Loucy (cell line): ENCODE results near the gene LRRC15.

Experiments used
- H2AFZ ChIP-seq: fragments of 200-600 bp; sonication (generic); 2 replicates; pipeline ENCODE4 v1.6.0; 2016; ENCODE audit warnings: antibody characterized with exemption, mild to moderate bottlenecking, low read length, moderate library complexity
- H3F3A ChIP-seq: fragments of 200-600 bp; 2 replicates; pipeline ENCODE4 v1.6.0; 2016; ENCODE audit warnings: antibody characterized with exemption, low read depth, mild to moderate bottlenecking
- H3K27me3 ChIP-seq: fragments of 200-600 bp; sonication (generic); 2 replicates; pipeline ENCODE4 v1.6.1; 2014; ENCODE audit warnings: low read length, mild to moderate bottlenecking; ENCODE audit not compliant: insufficient read depth, poor library complexity, severe bottlenecking
- H3K36me3 ChIP-seq: fragments of 200-600 bp; sonication (generic); 2 replicates; pipeline ENCODE4 v1.6.1; 2016; ENCODE audit warnings: low read length; ENCODE audit not compliant: insufficient read depth
- H3K4me1 ChIP-seq: fragments of 200-600 bp; sonication (generic); 2 replicates; pipeline ENCODE4 v1.5.1; 2014; ENCODE audit warnings: low read length, mild to moderate bottlenecking; ENCODE audit not compliant: insufficient read depth, poor library complexity, severe bottlenecking
- H3K4me2 ChIP-seq: fragments of 200-600 bp; sonication (generic); 2 replicates; pipeline ENCODE4 v1.6.0; 2014; ENCODE audit warnings: antibody characterized with exemption, low read length, low read depth, mild to moderate bottlenecking; ENCODE audit not compliant: poor library complexity, severe bottlenecking
- H3K4me3 ChIP-seq: fragments of 200-600 bp; sonication (generic); 2 replicates; pipeline ENCODE4 v1.5.1; 2014; ENCODE audit warnings: low read length, mild to moderate bottlenecking, mixed read lengths; ENCODE audit not compliant: poor library complexity, severe bottlenecking
- H3K79me2 ChIP-seq: fragments of 200-600 bp; sonication (generic); 2 replicates; pipeline ENCODE4 v1.6.1; 2014; ENCODE audit warnings: low read length; ENCODE audit not compliant: insufficient read depth
- H3K9ac ChIP-seq: fragments of 200-600 bp; sonication (generic); 2 replicates; pipeline ENCODE4 v1.6.0; 2014; ENCODE audit warnings: mild to moderate bottlenecking, low read depth, low read length, moderate library complexity; ENCODE audit not compliant: poor library complexity, severe bottlenecking
- H3K9me2 ChIP-seq: fragments of 200-600 bp; sonication (generic); replicated peaks from 2 replicates; pipeline ENCODE4 v1.6.1; 2016; ENCODE audit warnings: low read depth, low read length, mixed read lengths
- H3K9me3 ChIP-seq: fragments of 200-600 bp; sonication (generic); 2 replicates; pipeline ENCODE4 v1.6.1; 2014; ENCODE audit warnings: mild to moderate bottlenecking, antibody characterized with exemption, low read length, low read depth; ENCODE audit not compliant: insufficient read depth
- H4K20me1 ChIP-seq: fragments of 200-600 bp; sonication (generic); 2 replicates; pipeline ENCODE4 v1.6.0; 2014; ENCODE audit warnings: antibody characterized with exemption, low read length, mild to moderate bottlenecking; ENCODE audit not compliant: insufficient read depth, poor library complexity, severe bottlenecking
- EZH2phosphoT487 ChIP-seq: fragments of 200-600 bp; IDR thresholded peaks from 2 replicates; pipeline ENCODE4 v1.6.1; 2018; ENCODE audit warnings: antibody characterized with exemption, mild to moderate bottlenecking, moderate library complexity, borderline replicate concordance
- TF ChIP-seq, protein P1 (sequence below): fragments of 200-600 bp; sonication (generic); conservative IDR thresholded peaks from 2 replicates; pipeline ENCODE4 v1.5.1; 2014; ENCODE audit warnings: mild to moderate bottlenecking, antibody characterized with exemption, low read length

LRRC15 gene

DNA sequence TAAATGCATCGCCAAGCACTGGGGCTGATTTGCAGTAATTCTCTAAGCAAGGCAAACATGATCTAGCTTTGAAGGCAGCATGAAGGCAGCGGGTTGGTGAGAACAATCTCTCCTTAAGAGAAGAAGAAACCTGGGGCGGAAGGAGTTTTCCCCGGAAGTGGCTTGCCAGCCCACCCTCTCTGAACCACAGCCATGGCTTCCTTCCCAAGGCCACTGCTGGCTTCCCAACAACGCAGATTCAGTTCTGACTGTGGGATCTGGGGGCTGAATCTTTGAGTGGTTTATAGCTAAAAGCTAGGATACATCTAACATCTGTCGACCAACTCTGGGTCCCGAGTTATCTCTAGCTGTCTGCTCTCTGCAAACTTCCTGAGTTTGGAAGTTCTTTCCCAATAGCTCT is 14.2 kb downstream of the LRRC15 start:
- Histone ChIP-seq H3K9ac (no peak overlapping the region), H3K4me1 (no peaks in the 10 kb centered on the region), H3K9me3 (no peaks in the 10 kb centered on the region), H4K20me1 (no peaks in the 10 kb centered on the region), H3K4me2 (no peak overlapping the region), H3K36me3 (no peaks in the 10 kb centered on the region), H3K27me3 (no peaks in the 10 kb centered on the region), H3K79me2 (no peaks in the 10 kb centered on the region), H3K4me3 (no peak overlapping the region), H3F3A (no peaks in the 10 kb centered on the region), H2AFZ (no peak overlapping the region), H3K9me2 (no peaks in the 10 kb centered on the region)
- TF ChIP-seq, protein P1, sequence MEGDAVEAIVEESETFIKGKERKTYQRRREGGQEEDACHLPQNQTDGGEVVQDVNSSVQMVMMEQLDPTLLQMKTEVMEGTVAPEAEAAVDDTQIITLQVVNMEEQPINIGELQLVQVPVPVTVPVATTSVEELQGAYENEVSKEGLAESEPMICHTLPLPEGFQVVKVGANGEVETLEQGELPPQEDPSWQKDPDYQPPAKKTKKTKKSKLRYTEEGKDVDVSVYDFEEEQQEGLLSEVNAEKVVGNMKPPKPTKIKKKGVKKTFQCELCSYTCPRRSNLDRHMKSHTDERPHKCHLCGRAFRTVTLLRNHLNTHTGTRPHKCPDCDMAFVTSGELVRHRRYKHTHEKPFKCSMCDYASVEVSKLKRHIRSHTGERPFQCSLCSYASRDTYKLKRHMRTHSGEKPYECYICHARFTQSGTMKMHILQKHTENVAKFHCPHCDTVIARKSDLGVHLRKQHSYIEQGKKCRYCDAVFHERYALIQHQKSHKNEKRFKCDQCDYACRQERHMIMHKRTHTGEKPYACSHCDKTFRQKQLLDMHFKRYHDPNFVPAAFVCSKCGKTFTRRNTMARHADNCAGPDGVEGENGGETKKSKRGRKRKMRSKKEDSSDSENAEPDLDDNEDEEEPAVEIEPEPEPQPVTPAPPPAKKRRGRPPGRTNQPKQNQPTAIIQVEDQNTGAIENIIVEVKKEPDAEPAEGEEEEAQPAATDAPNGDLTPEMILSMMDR: no peak
- TF ChIP-seq EZH2phosphoT487: no peak

DNA sequence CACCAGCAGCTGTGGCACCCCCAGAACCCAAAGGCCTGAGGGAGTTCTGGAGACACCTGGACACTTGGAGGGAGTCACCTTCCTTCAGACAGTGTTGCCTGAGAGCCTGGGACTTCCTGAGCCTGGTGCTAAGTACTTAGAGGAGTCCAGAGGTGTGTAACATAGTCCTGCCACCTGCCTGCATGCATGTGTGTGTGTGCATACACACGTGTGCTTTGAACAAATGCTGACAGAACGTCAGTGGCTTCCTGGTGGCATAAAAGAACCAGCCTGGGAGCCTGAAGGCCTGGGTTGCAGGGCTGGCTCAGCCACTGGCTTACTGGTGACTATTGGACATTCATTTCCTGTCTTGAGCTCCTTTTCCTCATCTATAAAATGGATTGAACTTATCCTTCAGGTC is 15.2 kb downstream of the LRRC15 start:
- H3K4me3 ChIP-seq: no peak overlapping the region
- no peaks in the 10 kb centered on the region for H3K27me3 ChIP-seq
- no peak overlapping the region for H2AFZ ChIP-seq
- H3F3A ChIP-seq: no peaks in the 10 kb centered on the region
- H3K79me2 ChIP-seq: no peaks in the 10 kb centered on the region
- H3K36me3 ChIP-seq: no peaks in the 10 kb centered on the region
- no peaks in the 10 kb centered on the region for H3K4me1 ChIP-seq
- no peak overlapping the region for H3K4me2 ChIP-seq
- no peak for TF ChIP-seq EZH2phosphoT487
- TF ChIP-seq, protein P1: no peak
- H3K9ac ChIP-seq: no peak overlapping the region
- H3K9me3 ChIP-seq: no peaks in the 10 kb centered on the region
- H3K9me2 ChIP-seq: no peaks in the 10 kb centered on the region
- H4K20me1 ChIP-seq: no peaks in the 10 kb centered on the region

DNA sequence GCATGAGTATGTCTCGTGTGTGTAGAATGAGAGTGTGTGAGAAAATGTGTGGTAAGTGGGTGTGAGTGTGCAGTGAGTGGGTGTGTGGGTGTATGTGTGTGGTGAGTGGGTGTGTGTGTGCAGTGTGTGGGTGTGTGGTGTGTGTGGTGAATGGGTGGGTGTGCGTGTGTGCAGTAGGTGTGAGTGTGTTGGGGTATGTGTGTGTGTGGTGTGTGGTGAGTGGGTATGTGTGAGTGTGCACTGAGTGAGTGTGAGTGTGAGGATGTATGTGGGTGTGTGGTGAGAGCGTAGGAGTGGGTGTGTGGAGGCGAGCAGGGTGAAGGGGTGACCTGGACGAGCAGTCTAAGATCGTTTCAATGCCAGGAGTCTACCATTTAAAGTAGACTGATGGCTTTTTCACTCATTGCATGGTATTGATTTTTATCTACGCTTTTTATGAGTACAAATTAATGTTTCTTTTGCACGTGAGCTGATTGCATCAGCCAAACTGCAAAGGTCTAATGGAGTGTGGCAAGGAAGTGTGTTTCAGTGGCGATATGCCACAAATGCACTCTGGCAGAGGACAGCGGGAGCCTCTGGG is 16.8 kb downstream of the LRRC15 start:
- no peak overlapping the region for H2AFZ ChIP-seq

More for the DNA sequence above, 16.8 kb downstream of the LRRC15 start:
- no peaks in the 10 kb centered on the region for H3K9me3 ChIP-seq
- no peaks in the 10 kb centered on the region for H3K9me2 ChIP-seq
- no peaks in the 10 kb centered on the region for H4K20me1 ChIP-seq
- H3K4me3 ChIP-seq: no peak overlapping the region
- no peak for TF ChIP-seq EZH2phosphoT487
- TF ChIP-seq, protein P1: no peak
- H3K4me1 ChIP-seq: no peaks in the 10 kb centered on the region
- H3F3A ChIP-seq: no peaks in the 10 kb centered on the region
- H3K9ac ChIP-seq: no peak overlapping the region
- no peaks in the 10 kb centered on the region for H3K36me3 ChIP-seq
- no peaks in the 10 kb centered on the region for H3K27me3 ChIP-seq
- no peak overlapping the region for H3K4me2 ChIP-seq
- H3K79me2 ChIP-seq: no peaks in the 10 kb centered on the region
